B cell (primary cell): ENCODE measurements around the gene UNC13C. TPM values are rescaled to one million over a fixed set of nuclear protein-coding genes. Genes with fewer than 3 reads are reported as not detected.

ENCODE experiments used
- ATAC-seq: fragments of 200-7000 bp; cut with Tn5 transposase; one replicate; pipeline ENCODE4 v1.10.0; 2021; ENCODE audit warnings: low read depth, mild to moderate bottlenecking, moderate number of reproducible peaks, moderate library complexity
- CTCF ChIA-PET: fragments of 350-600 bp; sonication (Branson Sonifier 250); formaldehyde crosslinking; loops from one replicate; lab custom pipeline; 2021; ENCODE audit warnings: antibody characterized with exemption, inconsistent platforms; lab: Charles Lee
- POLR2A ChIA-PET: fragments of 350-600 bp; sonication (Branson Sonifier 250); formaldehyde crosslinking; loops from one replicate; lab custom pipeline; 2021; ENCODE audit warnings: antibody characterized with exemption; lab: Charles Lee
- DNase-seq: peaks from one replicate; pipeline ENCODE4 v3.0.0; 2013
- H2AFZ ChIP-seq: 2 replicates; pipeline ENCODE4 v1.6.1; 2012; ENCODE audit warnings: mild to moderate bottlenecking, low read depth, low read length; ENCODE audit not compliant: insufficient read depth, poor library complexity, severe bottlenecking
- H3K27ac ChIP-seq, 2 donors: 1 replicate in 1 of 2; 2 replicates in 1 of 2; pipeline ENCODE4 v1.5.1; 2012 to 2013; ENCODE audit warnings: low read length in 2 of 2, mild to moderate bottlenecking in 2 of 2, moderate library complexity in 1 of 2
- H3K27me3 ChIP-seq, 4 experiments: fragments of 200-600 bp in 1 of 4; sonication (generic) in 1 of 4; replicated peaks in 1 of 4; 1 replicate in 2 of 4; 2 replicates in 2 of 4; pipeline versions ENCODE4 v1.6.1 to v1.7.0; 2013 to 2016; ENCODE audit warnings: low read length in 3 of 4, mild to moderate bottlenecking in 2 of 4, mixed read lengths in 1 of 4, moderate library complexity in 1 of 4; ENCODE audit not compliant: insufficient read depth in 4 of 4, control insufficient read depth in 3 of 4; ENCODE audit errors: control extremely low read depth in 1 of 4
- H3K36me3 ChIP-seq, 2 experiments: replicated peaks in 1 of 2; 1 replicate in 1 of 2; 2 replicates in 1 of 2; pipeline versions ENCODE4 v1.6.1 to v1.7.1; 2013; ENCODE audit warnings: low read length in 1 of 2; ENCODE audit not compliant: insufficient read depth in 2 of 2, control insufficient read depth in 1 of 2; ENCODE audit errors: control extremely low read depth in 1 of 2, extremely low read depth in 1 of 2
- H3K4me1 ChIP-seq, 2 donors: fragments of 200-600 bp in 1 of 2; sonication (generic) in 1 of 2; 1 replicate in 1 of 2; 2 replicates in 1 of 2; pipeline versions ENCODE4 v1.5.1 to v1.6.1; 2013 to 2017; ENCODE audit warnings: low read length in 2 of 2; ENCODE audit not compliant: control insufficient read depth in 2 of 2, insufficient read depth in 2 of 2
- H3K4me2 ChIP-seq: replicated peaks from 2 replicates; pipeline ENCODE3; 2012; ENCODE audit warnings: mild to moderate bottlenecking, low read depth, low read length; ENCODE audit not compliant: poor library complexity, severe bottlenecking
- H3K4me3 ChIP-seq, 5 experiments: fragments of 200-600 bp in 1 of 5; sonication (generic) in 1 of 5; 1 replicate in 3 of 5; 2 replicates in 2 of 5; pipeline versions ENCODE4 v1.5.1 to v1.7.0; 2011 to 2016; ENCODE audit warnings: low read length in 4 of 5, mild to moderate bottlenecking in 4 of 5, low read depth in 2 of 5, control low read depth in 1 of 5, moderate library complexity in 1 of 5; ENCODE audit not compliant: insufficient read depth in 1 of 5; ENCODE audit errors: control extremely low read depth in 1 of 5, extremely low read depth in 1 of 5
- H3K79me2 ChIP-seq: fragments of 200-600 bp; sonication (generic); one replicate; pipeline ENCODE4 v1.6.0; 2016; ENCODE audit warnings: low read length; ENCODE audit not compliant: control insufficient read depth, insufficient read depth
- H3K9ac ChIP-seq: fragments of 200-600 bp; sonication (generic); 2 replicates; pipeline ENCODE4 v1.6.1; 2017; ENCODE audit warnings: mild to moderate bottlenecking, low read length, moderate library complexity
- H3K9me3 ChIP-seq, 3 donors: one replicate each; pipeline versions ENCODE4 v1.6.1 to v1.7.1; 2013; ENCODE audit warnings: low read length in 2 of 3; ENCODE audit not compliant: control insufficient read depth in 2 of 3, insufficient read depth in 1 of 3; ENCODE audit errors: control extremely low read depth in 1 of 3
- H4K20me1 ChIP-seq: 2 replicates; pipeline ENCODE4 v1.6.0; 2012; ENCODE audit warnings: mild to moderate bottlenecking, low read length; ENCODE audit not compliant: insufficient read depth, control insufficient read depth, poor library complexity, severe bottlenecking
- H3K27ac Mint-ChIP-seq: one replicate; pipeline ENCODE4 v1.8.0; 2021; ENCODE audit warnings: mixed read lengths
- H3K27me3 Mint-ChIP-seq: one replicate; pipeline ENCODE4 v1.8.0; 2021; ENCODE audit warnings: mixed read lengths
- H3K4me1 Mint-ChIP-seq: one replicate; pipeline ENCODE4 v1.8.0; 2021; ENCODE audit warnings: mixed read lengths
- H3K4me3 Mint-ChIP-seq: one replicate; pipeline ENCODE4 v1.8.0; 2021; ENCODE audit warnings: mixed read lengths
- H3K9me3 Mint-ChIP-seq: one replicate; pipeline ENCODE4 v1.8.0; 2022; ENCODE audit warnings: mixed read lengths; ENCODE audit not compliant: insufficient read depth
- CTCF ChIP-seq: fragments of 200-600 bp; IDR thresholded peaks from one replicate; pipeline ENCODE4 v1.8.0; 2022; ENCODE audit warnings: antibody characterized with exemption, mild to moderate bottlenecking
- EZH2 ChIP-seq: IDR thresholded peaks from 2 replicates; pipeline ENCODE4 v1.6.1; 2012; ENCODE audit warnings: borderline replicate concordance, low read depth, mild to moderate bottlenecking, moderate library complexity, low read length; ENCODE audit not compliant: insufficient read depth, poor library complexity, severe bottlenecking
- WGBS: methylation state at CpG from one replicate; pipeline ENCODE4 v1.1.5; 2013; ENCODE audit warnings: missing lambda C conversion rate; ENCODE audit not compliant: insufficient coverage; 5-methylcytosine and 5-hydroxymethylcytosine counted together
- intact Hi-C: fragments of 100-400 bp; cut with micrococcal nuclease; formaldehyde crosslinking; loops from one replicate; pipeline ENCODE4 v1.10.0; 2022
- polyA plus RNA-seq: library from polyadenylated mRNA; depleted of rRNA; stranded (reverse); fragments of >200 nt; gene quantifications from 2 replicates; pipeline ENCODE4 v1.2.3, GENCODE V29; 2012
- total RNA-seq, 2 donors: library from RNA; stranded (reverse); fragments of 120-200 nt in 1 of 2; gene quantifications; 1 replicate in 1 of 2; 2 replicates in 1 of 2; pipeline versions ENCODE4 v1.2.3 to v1.2.4, GENCODE V29; 2013 to 2022

Gene UNC13C
- total and polyA plus RNA-seq, 2 donors (not counting 1 experiment from before 2014, with no cell fraction given), result not detected

- 100% methylated on average over 1 of the region's 1 CpG for WGBS
- Histone ChIP-seq H2AFZ (no peak overlapping the region), H3K79me2 (no peaks in the 10 kb centered on the region), H3K9me3 (no peaks in the 10 kb centered on the region), H3K4me1 (no peaks in the 10 kb centered on the region), H3K9ac (no peak overlapping the region), H3K4me2 (no peak overlapping the region), H3K36me3 (no peaks in the 10 kb centered on the region), H3K27ac (no peak overlapping the region), H3K4me3 (no peak overlapping the region), H4K20me1 (no peaks in the 10 kb centered on the region), H3K27me3 (no peaks in the 10 kb centered on the region)
- Mint-ChIP-seq H3K9me3 (no peaks in the 10 kb centered on the region), H3K4me1 (no peaks in the 10 kb centered on the region), H3K27ac (no peak overlapping the region), H3K4me3 (no peak overlapping the region), H3K27me3 (no peaks in the 10 kb centered on the region)
- DNase-seq (no peak), ATAC-seq (no peak)
- POLR2A ChIA-PET, result no interaction called here
- CTCF ChIA-PET, result no interaction called here
- TF ChIP-seq EZH2, result no peak
- intact Hi-C loops, result no loop called here
Measured at GRCh38 chr15:54387799-54388198, 409.6 kb downstream of the UNC13C start.

DNA sequence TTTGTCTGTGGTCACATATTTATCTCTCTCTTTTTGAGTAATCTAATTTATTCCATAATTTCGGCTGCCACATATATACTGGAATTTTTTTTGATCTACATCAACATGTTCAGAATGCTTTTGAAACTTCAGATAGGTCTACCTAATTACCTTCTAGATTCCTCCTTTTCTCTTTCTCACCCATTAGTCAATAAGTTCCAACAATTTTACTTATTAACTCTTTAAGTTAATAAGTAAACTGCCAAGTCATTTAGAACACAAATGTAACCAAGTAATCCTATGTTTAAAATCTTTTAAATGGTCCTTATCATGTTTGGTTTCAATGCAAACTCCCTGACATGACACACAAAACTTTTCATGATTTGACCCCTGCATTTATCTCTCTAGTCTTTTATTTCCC, 410.5 kb downstream of the UNC13C start:
- H2AFZ ChIP-seq, result no peak overlapping the region
- CTCF ChIA-PET, result no interaction called here
- Mint-ChIP-seq H3K4me3 (no peak overlapping the region), H3K9me3 (no peaks in the 10 kb centered on the region), H3K27ac (no peak overlapping the region), H3K27me3 (no peaks in the 10 kb centered on the region), H3K4me1 (no peaks in the 10 kb centered on the region)
- no peaks in the 10 kb centered on the region for H4K20me1 ChIP-seq
- WGBS, result 100% methylated on average over 1 of the region's 1 CpG
- no peak overlapping the region for H3K4me3 ChIP-seq
- H3K36me3 ChIP-seq, result no peaks in the 10 kb centered on the region
- no peak for ATAC-seq
- H3K27me3 ChIP-seq, result no peaks in the 10 kb centered on the region
- TF ChIP-seq CTCF (no peak), EZH2 (no peak)
- H3K4me2 ChIP-seq, result no peak overlapping the region
- POLR2A ChIA-PET, result no interaction called here
- DNase-seq, result no peak
- no peaks in the 10 kb centered on the region for H3K79me2 ChIP-seq
- H3K9ac ChIP-seq, result no peak overlapping the region
- H3K9me3 ChIP-seq, result no peaks in the 10 kb centered on the region
- H3K27ac ChIP-seq, result no peak overlapping the region
- no peaks in the 10 kb centered on the region for H3K4me1 ChIP-seq
- intact Hi-C loops, result no loop called here
